Stimulated activated CD8-positive, alpha-beta memory T cell treated with anti-CD3 and anti-CD28 coated beads, Interleukin-12 subunit alpha, Interleukin-12 subunit beta, amount 100 ng/mL, for 24 hours (primary cell): ENCODE data around the gene KLHL28.
A peak's percentile ranks its signal among the peaks of the same experiment; 100 is the strongest.

Experiments
- DNase-seq: peaks from one replicate; pipeline ENCODE4 v3.0.0-alpha.2; 2020; ENCODE audit errors: extremely low read depth

Gene KLHL28

DNA sequence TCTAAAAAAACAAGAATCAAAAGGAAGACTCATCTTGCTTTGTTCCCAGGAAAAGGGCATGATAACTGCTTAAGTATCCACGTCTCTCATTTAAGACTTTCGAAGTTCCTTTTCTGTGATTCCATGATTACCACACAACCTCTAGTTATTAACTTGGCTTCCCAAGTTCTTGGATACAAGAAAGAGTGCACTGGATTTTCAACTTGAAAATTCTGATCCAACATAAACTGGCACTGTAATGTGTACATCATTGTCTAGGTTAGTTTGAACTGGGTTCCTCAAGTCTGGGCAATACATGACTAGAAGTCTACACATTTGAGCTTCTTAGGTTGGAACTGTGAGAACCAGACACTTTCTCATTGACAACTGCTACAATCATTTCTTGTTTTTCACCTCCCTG is 1.6 kb downstream of the KLHL28 start:
- no peak for DNase-seq

DNA sequence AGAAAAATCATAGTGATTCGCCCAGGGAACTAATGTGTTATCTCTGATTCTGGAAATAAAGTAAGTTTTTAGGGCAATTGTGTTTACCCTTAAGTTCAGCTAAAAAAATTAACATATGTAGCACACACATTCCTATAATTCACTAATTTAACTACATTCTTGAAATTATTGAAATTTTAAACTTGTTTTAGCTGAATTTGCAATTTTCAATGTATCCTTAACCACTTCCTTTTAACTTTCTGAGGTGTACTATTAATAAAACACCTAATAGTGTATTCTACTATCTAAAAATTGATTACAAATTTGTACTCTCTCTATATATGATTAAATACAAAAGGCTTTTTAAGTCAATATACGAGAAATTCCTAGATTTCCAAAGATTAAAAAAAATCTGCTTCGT is 2.2 kb downstream of the KLHL28 start:
- no peak for DNase-seq

DNA sequence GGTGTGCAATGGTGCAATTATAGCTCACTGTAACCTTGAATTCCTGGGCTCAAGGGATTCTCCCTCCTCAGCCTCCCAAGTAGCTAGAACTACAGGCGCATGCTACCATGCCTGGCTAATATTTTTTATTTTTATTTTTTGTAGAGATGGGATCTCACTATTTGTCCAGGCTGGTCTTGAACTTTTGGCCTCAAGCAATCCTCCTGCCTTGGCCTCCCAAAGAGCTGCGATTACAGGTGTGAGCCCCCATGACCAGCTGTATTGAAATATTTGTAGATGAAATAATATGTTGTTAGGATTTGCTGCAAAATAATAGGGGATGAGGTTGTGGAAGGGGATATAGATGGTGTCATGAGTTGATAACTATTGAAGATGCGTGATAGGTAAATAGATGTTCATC is 4.9 kb downstream of the KLHL28 start:
- no peak for DNase-seq

- DNase-seq = no peak
Observed at GRCh38 chr14:44955528-44955927, 6.2 kb downstream of the KLHL28 start.

- no peak for DNase-seq
Observed at GRCh38 chr14:44954750-44955149, 7.0 kb downstream of the KLHL28 start.

- no peak for DNase-seq
Observed at GRCh38 chr14:44952391-44953110, 9.2 kb downstream of the KLHL28 start.

GRCh38 chr14:44951051-44951450 is 10.7 kb downstream of the KLHL28 start:
- no peak for DNase-seq

DNA sequence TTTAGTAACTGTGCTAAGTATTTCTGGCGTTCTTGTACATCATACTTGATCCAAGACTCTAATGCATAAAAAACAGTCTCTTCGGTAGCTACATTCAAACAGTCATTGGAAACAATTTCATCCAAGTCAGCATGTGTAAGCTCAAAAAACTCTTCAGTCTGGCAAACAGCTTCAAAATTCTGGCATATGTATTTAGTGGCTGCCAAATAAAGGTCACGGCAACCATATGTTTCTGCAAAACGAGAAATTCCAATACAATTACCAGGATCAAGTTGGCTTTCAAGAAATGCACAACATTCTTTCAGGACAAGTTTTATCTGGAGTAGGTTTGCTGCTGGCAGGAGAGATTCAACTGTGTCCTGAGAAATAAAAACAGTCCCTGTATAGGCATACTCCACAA is 16.5 kb downstream of the KLHL28 start:
- DNase-seq = no peak

- no peak for DNase-seq
Observed at GRCh38 chr14:44944107-44944506, 17.6 kb downstream of the KLHL28 start.

DNA sequence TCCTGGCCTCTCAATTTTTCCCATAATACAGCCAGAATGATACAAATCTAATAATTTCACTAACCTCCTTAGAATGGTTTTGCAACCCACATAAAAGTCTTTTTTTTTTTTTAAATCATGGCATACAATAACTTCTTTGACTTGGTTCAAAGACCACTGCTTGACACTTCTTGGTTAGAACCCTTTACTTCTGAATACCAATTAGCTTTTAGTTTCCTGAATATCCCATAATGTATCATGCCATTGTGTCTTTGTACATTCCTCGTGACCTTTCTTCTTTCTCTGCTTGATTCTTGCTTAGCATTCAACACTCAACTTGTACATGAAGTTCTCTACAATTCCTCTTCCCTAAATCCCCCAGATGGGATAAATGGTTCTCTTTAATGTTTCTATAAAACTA is 19.3 kb downstream of the KLHL28 start:
- DNase-seq = no peak

DNA sequence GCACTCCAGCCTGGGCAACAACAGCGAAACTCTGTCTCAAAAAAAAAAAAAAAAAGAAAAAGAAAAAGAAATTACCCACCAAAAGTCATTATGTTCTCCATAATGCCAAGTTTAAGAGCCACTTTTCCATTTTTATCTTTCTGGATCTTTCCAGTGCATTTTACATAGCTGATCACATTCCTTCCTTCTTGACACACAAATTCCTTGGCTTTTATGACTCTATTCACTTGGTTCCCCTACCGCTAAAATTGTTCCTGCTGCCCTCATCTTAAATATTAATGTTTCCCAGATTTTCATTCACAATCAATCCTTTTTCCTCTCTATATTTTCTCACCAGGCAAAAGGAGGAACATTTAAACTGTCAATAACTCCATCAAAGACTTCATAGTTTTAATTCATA is 20.2 kb downstream of the KLHL28 start:
- DNase-seq = no peak

GRCh38 chr14:44940944-44941343 is 20.8 kb downstream of the KLHL28 start:
- DNase-seq = no peak

DNA sequence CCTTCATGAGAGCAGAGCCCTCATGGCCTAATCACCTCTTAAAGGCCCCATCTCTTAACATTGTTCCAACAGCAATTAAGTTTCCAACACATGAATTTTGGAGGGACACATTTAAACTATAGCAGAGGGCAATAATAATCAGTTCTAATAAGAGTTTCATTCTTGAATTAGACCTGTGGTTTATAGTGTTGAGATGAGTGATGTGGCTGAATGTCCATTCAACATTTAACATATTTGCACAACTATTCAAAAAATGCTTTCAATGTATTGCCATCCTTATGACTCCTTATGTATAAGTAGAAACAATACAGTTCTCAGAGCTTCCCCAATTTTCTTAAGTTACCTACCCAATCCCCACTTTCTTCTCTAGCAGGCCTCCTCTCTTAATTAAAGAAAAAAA is 21.5 kb downstream of the KLHL28 start:
- no peak for DNase-seq

- no peak for DNase-seq
Observed at GRCh38 chr14:44937547-44937946, 24.2 kb downstream of the KLHL28 start.

DNA sequence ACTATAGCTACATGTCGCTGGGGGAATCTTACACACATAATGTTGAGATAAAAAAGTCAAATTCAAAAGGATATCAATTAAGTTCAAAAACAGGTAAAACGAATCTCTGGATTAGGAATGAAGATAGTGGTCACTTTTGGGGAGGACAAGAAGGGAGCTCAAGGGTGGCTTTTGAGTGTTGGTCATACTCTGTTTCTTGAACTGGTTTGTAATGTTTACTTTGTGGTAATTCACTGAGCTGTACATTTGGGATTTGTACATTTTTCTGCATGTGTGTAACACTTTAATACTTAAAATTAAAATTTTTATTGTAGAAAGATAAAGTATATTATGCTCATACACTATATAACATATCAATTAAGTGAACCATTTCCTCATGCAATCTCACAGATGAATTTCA is 26.6 kb downstream of the KLHL28 start:
- DNase-seq = no peak

DNA sequence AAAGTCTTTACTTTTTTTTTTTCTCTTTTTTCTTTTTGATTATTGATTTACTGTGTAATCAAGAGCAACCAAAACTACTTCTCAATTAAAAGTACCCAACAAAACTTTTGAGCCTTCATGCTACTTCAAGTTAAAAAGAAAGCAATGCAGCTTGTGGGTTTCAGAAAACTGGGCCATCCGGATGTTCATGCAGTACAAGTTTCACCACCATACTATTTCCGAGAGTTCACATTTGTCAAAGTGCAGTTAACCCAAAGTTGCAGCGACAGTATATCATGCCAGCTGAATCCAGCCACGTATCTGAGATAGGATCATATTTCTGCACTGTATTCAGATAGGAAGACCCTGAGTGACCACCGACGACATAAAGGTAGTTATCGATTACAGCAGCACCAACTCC is 33.0 kb downstream of the KLHL28 start:
- no peak for DNase-seq

- DNase-seq = no peak
Observed at GRCh38 chr14:44914849-44915248, 46.9 kb downstream of the KLHL28 start.

GRCh38 chr14:44912041-44912869 is 49.5 kb downstream of the KLHL28 start:
- DNase-seq = no peak

DNA sequence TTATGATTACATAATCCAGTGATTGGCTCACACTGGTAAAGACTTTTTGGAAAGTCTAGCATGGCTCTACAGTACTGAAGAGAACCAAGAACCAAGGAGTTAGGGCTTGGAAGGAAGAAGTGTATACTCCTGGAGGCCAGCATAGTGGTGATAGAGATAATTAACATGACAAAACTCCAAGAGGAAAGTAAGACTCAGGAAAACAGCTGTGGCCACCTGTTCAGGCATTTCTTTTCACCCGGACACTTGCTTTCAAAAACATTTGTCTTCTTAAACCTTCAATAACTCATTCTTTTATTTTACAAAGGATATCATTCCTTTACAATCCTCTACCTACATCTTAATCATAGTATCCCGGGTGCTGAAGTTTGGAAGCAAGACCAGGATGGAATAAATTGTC is 50.9 kb downstream of the KLHL28 start:
- DNase-seq = no peak

DNA sequence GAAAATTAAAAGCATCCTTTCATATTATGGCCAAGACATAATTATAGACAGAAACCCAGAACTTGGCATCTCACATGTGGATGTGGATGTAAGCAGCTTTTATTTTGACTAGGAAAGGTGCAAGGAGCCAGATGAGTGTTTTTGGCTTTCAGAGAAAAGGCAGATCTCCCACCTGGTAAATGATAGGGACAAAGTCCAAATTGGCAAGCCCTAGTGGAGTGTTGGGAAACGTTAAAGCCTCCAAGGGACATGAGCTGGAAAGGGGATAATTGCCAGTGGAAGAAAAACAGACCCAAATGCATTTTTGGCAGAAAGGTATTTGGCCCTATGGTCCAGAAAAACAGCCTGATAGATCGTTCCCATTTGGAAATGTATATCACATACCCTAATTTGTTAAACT is 60.1 kb downstream of the KLHL28 start:
- no peak for DNase-seq

GRCh38 chr14:44898551-44898950 is 63.2 kb downstream of the KLHL28 start:
- DNase-seq = no peak

GRCh38 chr14:44897845-44898151 is 63.9 kb downstream of the KLHL28 start:
- DNase-seq = no peak

DNA sequence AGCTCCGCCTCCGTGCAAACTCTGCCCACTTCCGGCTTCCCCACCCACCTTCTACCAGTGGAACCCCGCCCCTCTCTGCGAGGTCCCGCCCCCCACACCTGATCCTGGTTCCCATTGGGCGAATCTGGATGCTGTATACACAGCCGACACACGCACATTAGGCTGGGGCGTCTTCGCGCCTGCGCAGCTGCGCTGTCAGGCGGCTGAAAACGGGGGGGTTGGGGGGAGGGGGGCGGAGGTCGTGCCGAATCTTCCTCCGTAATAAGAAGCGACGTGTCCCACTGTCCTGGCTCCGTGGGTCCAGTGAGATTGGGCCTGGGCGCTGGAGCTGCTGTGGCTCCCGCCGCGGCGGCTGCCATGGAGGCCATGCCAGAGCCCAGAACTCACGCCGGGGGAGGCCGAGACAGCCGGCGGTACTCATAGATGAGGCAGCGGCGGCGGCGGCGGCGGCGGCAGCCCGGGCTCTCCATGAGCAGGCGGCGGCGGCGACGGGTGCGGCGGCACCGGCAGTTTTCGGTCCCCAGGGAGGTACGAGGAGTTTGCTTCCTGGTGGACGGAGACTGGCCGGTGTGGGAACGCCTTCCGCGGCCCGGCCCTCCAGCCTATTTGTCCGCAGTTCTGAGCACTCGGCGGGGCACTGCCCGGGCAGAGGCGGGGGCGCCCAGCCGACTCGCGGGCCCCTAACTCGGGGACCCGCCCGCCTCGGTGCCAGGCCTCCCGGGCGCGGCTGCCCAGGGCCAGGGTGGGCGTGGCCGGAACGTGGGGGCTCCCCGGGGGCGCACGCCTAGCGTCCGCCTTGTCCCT is 64.5 kb downstream of the KLHL28 start:
- peak; percentile 97 for DNase-seq
